Activated naive CD4-positive, alpha-beta T cell (primary cell): Measurements from ENCODE around the gene PCDHB11.
"Not testable (repeated sequence)": the region's sequence is repeated elsewhere in the genome, so short reads cannot be mapped to it uniquely, and the experiment has no call there.

Experiments
- DNase-seq, 4 experiments: peaks; one replicate each; lab custom pipeline; 2025; lab: John Stamatoyannopoulos, UW

PCDHB11 gene

DNA sequence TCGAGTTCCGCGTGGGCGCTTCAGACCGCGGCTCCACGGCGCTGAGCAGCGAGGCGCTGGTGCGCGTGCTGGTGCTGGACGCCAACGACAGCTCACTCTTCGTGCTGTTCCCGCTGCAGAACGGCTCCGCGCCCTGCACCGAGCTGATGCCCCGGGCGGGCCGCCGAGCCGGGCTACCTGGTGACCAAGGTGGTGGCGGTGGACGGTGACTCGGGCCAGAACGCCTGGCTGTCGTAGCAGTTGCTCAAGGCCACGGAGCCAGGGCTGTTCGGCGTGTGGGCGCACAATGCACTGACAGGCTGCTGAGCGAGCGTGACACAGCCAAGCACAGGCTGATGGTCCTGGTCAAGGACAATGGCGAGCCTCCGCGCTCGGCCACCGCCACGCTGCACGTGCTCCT, 42.1 kb downstream of the PCDHB11 start:
- DNase-seq, result no peak

- DNase-seq, result no peak
Observed at GRCh38 chr5:141245250-141245717, 45.9 kb downstream of the PCDHB11 start, which contains the start of gene PCDHB15. Gene PCDHB15, plus strand, starts transcription at chr5:141245395. Its CDS starts 184 bp downstream, at chr5:141245579.

DNA sequence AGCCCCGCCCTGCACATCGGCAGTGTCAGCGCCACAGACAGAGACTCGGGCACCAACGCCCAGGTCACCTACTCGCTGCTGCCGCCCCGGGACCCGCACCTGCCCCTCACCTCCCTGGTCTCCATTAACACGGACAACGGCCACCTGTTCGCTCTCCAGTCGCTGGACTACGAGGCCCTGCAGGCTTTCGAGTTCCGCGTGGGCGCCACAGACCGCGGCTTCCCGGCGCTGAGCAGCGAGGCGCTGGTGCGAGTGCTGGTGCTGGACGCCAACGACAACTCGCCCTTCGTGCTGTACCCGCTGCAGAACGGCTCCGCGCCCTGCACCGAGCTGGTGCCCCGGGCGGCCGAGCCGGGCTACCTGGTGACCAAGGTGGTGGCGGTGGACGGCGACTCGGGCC, 47.5 kb downstream of the PCDHB11 start:
- not testable (repeated sequence) for DNase-seq

GRCh38 chr5:141247434-141247833, 48.0 kb downstream of the PCDHB11 start:
- not testable (repeated sequence) for DNase-seq

GRCh38 chr5:141250576-141250975, 51.1 kb downstream of the PCDHB11 start:
- DNase-seq, result no peak
